Vagina (tissue), 2 donors: Measurements from ENCODE around the gene CHRNA1.

ENCODE experiments used
- CTCF ChIP-seq, 3 experiments: fragments of 450-650 bp in 2 of 3; fragments of 200-600 bp in 1 of 3; sonication (generic) in 1 of 3; IDR thresholded peaks; one replicate each; pipeline ENCODE4 v1.5.1; 2017 to 2019; ENCODE audit warnings: antibody characterized with exemption in 3 of 3, mild to moderate bottlenecking in 2 of 3, moderate library complexity in 2 of 3
- POLR2AphosphoS5 ChIP-seq, 2 donors: sonication (generic); formaldehyde crosslinking; IDR thresholded peaks; one replicate each; pipeline ENCODE4 v1.9.0; 2017; ENCODE audit warnings: antibody characterized with exemption in 2 of 2, mild to moderate bottlenecking in 2 of 2, low read depth in 1 of 2; ENCODE audit not compliant: insufficient read depth in 1 of 2

GRCh38 chr2:174781298-174781697, 17.0 kb upstream of the CHRNA1 start:
- TF ChIP-seq CTCF (IDR thresholded peaks at IDR 0.05) (no peak), POLR2AphosphoS5 (IDR thresholded peaks at IDR 0.05; ENCODE audit: insufficient read depth in 1 of 2, low read depth in 1 of 2) (no peak)
